Measurements from ENCODE around the gene FRMPD1. TPM values are rescaled to one million over a fixed set of nuclear protein-coding genes. Genes with fewer than 3 reads are reported as not detected.
"Not testable (repeated sequence)": the region's sequence is repeated elsewhere in the genome, so short reads cannot be mapped to it uniquely, and the experiment has no call there.

The FRMPD1 gene
- total RNA-seq, 4 donors from 2014 or later = 0.27 to 4.6 (median 0.64) TPM; not detected in 1

- no peak for TF ChIP-seq EP300 (IDR thresholded peaks at IDR 0.05; ENCODE audit: low read depth)
- TF ChIP-seq, protein P1, sequence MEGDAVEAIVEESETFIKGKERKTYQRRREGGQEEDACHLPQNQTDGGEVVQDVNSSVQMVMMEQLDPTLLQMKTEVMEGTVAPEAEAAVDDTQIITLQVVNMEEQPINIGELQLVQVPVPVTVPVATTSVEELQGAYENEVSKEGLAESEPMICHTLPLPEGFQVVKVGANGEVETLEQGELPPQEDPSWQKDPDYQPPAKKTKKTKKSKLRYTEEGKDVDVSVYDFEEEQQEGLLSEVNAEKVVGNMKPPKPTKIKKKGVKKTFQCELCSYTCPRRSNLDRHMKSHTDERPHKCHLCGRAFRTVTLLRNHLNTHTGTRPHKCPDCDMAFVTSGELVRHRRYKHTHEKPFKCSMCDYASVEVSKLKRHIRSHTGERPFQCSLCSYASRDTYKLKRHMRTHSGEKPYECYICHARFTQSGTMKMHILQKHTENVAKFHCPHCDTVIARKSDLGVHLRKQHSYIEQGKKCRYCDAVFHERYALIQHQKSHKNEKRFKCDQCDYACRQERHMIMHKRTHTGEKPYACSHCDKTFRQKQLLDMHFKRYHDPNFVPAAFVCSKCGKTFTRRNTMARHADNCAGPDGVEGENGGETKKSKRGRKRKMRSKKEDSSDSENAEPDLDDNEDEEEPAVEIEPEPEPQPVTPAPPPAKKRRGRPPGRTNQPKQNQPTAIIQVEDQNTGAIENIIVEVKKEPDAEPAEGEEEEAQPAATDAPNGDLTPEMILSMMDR (IDR thresholded peaks at IDR 0.05) = no peak
- no peak for TF ChIP-seq POLR2A (IDR thresholded peaks at IDR 0.05)
- no peak for TF ChIP-seq POLR2AphosphoS5 (IDR thresholded peaks at IDR 0.05)
- no peak overlapping the region for H3K27ac ChIP-seq
- H3K9me3 ChIP-seq = no peaks in the 10 kb centered on the region
- H3K36me3 ChIP-seq = peaks cover 0 to 8% (median 0%) of the 10 kb centered on the region in 4 donors
- no peaks in the 10 kb centered on the region for H3K27me3 ChIP-seq
- WGBS, 2 donors (ENCODE audit: low coverage in 1 of 2) = 84 to 89% methylated on average over 7 of the region's 7 CpGs
- no peak for DNase-seq
- in situ Hi-C loops (cut with MboI; ENCODE audit: low pct_ligation_motif_present in 1 of 4, low pct_unique_long_range_greater_than_20kb in 1 of 4, low sequenced_read_pairs in 3 of 4) (loop anchor here in 1 of 4 donors (25.0 kb wide), 1 partner anchor 98 kb away; the partner anchor contains the start of gene FRMPD1), intact Hi-C loops (cut with DNase I; ENCODE audit: low total_unique reads) (no loop called here)
- H3K4me1 ChIP-seq = no peaks in the 10 kb centered on the region
- H3K4me3 ChIP-seq = no peak overlapping the region
Observed at GRCh38 chr9:37760416-37761161, 109.8 kb downstream of the FRMPD1 start.

DNA sequence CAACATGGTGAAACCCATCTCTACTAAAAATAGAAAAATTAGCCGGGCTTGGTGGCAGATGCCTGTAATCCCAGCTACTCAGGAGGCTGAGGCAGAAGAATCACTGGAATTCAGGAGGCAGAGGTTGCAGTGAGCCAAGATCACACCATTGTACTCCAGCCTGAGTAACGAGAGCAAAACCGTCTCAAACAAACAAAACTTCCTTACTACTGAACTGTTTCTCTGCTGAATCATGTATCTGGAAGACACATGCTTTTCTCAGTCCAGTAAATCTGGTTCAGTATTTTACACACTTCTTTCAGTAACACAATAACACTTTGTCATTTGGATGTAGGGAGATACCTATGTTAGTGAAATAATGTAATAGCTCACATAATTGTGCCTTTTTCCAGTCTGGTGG, 110.8 kb downstream of the FRMPD1 start:
- no peaks in the 10 kb centered on the region for H3K27me3 ChIP-seq
- DNase-seq = no peak
- WGBS, 2 donors (ENCODE audit: low coverage in 1 of 2) = 60 to 68% methylated on average over 1 to 3 of the region's 3 CpGs
- no peak overlapping the region for H3K27ac ChIP-seq
- H3K4me3 ChIP-seq = no peak overlapping the region
- intact Hi-C loops (cut with DNase I; ENCODE audit: low total_unique reads) = no loop called here
- H3K36me3 ChIP-seq = peaks cover 0 to 8% (median 0%) of the 10 kb centered on the region in 4 donors
- in situ Hi-C loops (cut with MboI; ENCODE audit: low pct_ligation_motif_present in 1 of 4, low pct_unique_long_range_greater_than_20kb in 1 of 4, low sequenced_read_pairs in 3 of 4) = loop anchor here in 1 of 4 donors (25.0 kb wide), 1 partner anchor 99 kb away; the partner anchor contains the start of gene FRMPD1
- no peaks in the 10 kb centered on the region for H3K9me3 ChIP-seq
- TF ChIP-seq, protein P1 (IDR thresholded peaks at IDR 0.05) = no peak
- TF ChIP-seq POLR2A (IDR thresholded peaks at IDR 0.05) (no peak), POLR2AphosphoS5 (IDR thresholded peaks at IDR 0.05) (no peak), EP300 (IDR thresholded peaks at IDR 0.05; ENCODE audit: low read depth) (no peak)
- no peaks in the 10 kb centered on the region for H3K4me1 ChIP-seq

DNA sequence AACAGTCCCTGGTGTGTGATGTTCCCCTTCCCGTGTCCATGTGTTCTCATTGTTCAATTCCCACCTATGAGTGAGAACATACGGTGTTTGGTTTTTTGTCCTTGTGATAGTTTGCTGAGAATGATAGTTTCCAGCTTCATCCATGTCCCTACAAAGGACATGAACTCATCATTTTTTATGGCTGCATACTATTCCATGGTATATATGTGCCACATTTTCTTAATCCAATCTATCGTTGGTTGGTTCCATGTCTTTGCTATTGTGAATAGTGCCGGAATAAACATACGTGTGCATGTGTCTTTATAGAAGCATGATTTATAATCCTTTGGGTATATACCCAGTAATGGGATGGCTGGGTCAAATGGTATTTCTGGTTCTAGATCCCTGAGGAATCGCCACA, 114.5 kb downstream of the FRMPD1 start:
- WGBS, 2 donors (ENCODE audit: low coverage in 1 of 2) = 83 to 100% methylated on average over 4 to 6 of the region's 6 CpGs
- in situ Hi-C loops (cut with MboI; ENCODE audit: low pct_ligation_motif_present in 1 of 4, low pct_unique_long_range_greater_than_20kb in 1 of 4, low sequenced_read_pairs in 3 of 4) = loop anchor here in 1 of 4 donors (25.0 kb wide), 1 partner anchor 103 kb away; the partner anchor contains the start of gene FRMPD1

GRCh38 chr9:37769306-37769705, 118.6 kb downstream of the FRMPD1 start:
- Histone ChIP-seq H3K27ac (no peak overlapping the region), H3K4me1 (no peaks in the 10 kb centered on the region), H3K4me3 (no peak overlapping the region), H3K36me3 (peaks cover 0 to 21% (median 4%) of the 10 kb centered on the region in 4 donors), H3K9me3 (no peaks in the 10 kb centered on the region), H3K27me3 (no peaks in the 10 kb centered on the region)
- 82 to 86% methylated on average over 3 to 5 of the region's 5 CpGs for WGBS, 2 donors (ENCODE audit: low coverage in 1 of 2)
- no peak for DNase-seq
- TF ChIP-seq POLR2AphosphoS5 (IDR thresholded peaks at IDR 0.05) (no peak), EP300 (IDR thresholded peaks at IDR 0.05; ENCODE audit: low read depth) (no peak), POLR2A (IDR thresholded peaks at IDR 0.05) (no peak)
- TF ChIP-seq, protein P1 (IDR thresholded peaks at IDR 0.05) = no peak
- in situ Hi-C loops (cut with MboI; ENCODE audit: low pct_ligation_motif_present in 1 of 4, low pct_unique_long_range_greater_than_20kb in 1 of 4, low sequenced_read_pairs in 3 of 4) = loop anchor here in 1 of 4 donors (25.0 kb wide), 1 partner anchor 107 kb away; the partner anchor contains the start of gene FRMPD1
- intact Hi-C loops (cut with DNase I; ENCODE audit: low total_unique reads) = no loop called here

More for the DNA sequence above, 114.5 kb downstream of the FRMPD1 start:
- H3K27ac ChIP-seq; H3K27me3 ChIP-seq; H3K9me3 ChIP-seq; intact Hi-C loops (cut with DNase I; ENCODE audit: low total_unique reads); H3K4me3 ChIP-seq; DNase-seq; H3K4me1 ChIP-seq: not testable (repeated sequence)
- H3K36me3 ChIP-seq = peaks cover 0 to 14% (median under 1%) of the 10 kb centered on the region in 4 donors
